Hepatocyte (in vitro differentiated cells): ENCODE measurements around the gene VPS18. TPM values are rescaled to one million over a fixed set of nuclear protein-coding genes. Genes with fewer than 3 reads are reported as not detected.

Source experiments
- DNase-seq: peaks from one replicate; pipeline ENCODE4 v3.0.0-alpha.2; 2016; ENCODE audit warnings: low spot score
- H2AFZ ChIP-seq: fragments of 200-600 bp; sonication (generic); 2 replicates; pipeline ENCODE4 v1.6.0; 2016; ENCODE audit warnings: antibody characterized with exemption, mild to moderate bottlenecking
- H3K27ac ChIP-seq: fragments of 200-600 bp; sonication (generic); 2 replicates; pipeline ENCODE4 v1.5.1; 2016; ENCODE audit warnings: mild to moderate bottlenecking
- H3K27me3 ChIP-seq: fragments of 200-600 bp; sonication (generic); 2 replicates; pipeline ENCODE4 v1.6.1; 2016
- H3K36me3 ChIP-seq: fragments of 200-600 bp; sonication (generic); replicated peaks from 2 replicates; pipeline ENCODE4 v1.5.1; 2016; ENCODE audit warnings: low read depth; ENCODE audit not compliant: insufficient read depth
- H3K4me1 ChIP-seq: fragments of 200-600 bp; sonication (generic); 2 replicates; pipeline ENCODE4 v1.5.1; 2016; ENCODE audit warnings: mild to moderate bottlenecking, moderate library complexity; ENCODE audit not compliant: insufficient read depth
- H3K4me2 ChIP-seq: fragments of 200-600 bp; sonication (generic); 2 replicates; pipeline ENCODE4 v1.6.0; 2016
- H3K4me3 ChIP-seq: fragments of 200-600 bp; sonication (generic); 2 replicates; pipeline ENCODE4 v1.5.1; 2016; ENCODE audit warnings: mild to moderate bottlenecking
- H3K79me2 ChIP-seq: fragments of 200-600 bp; sonication (generic); 2 replicates; pipeline ENCODE4 v1.6.0; 2017; ENCODE audit warnings: mild to moderate bottlenecking
- H3K9me2 ChIP-seq: fragments of 200-600 bp; sonication (generic); replicated peaks from 2 replicates; pipeline ENCODE4 v1.6.0; 2017; ENCODE audit warnings: mild to moderate bottlenecking; ENCODE audit not compliant: insufficient read depth
- H3K9me3 ChIP-seq: fragments of 200-600 bp; sonication (generic); 2 replicates; pipeline ENCODE4 v1.5.1; 2016; ENCODE audit warnings: low read depth, mild to moderate bottlenecking
- H4K20me1 ChIP-seq: fragments of 200-600 bp; sonication (generic); 2 replicates; pipeline ENCODE4 v1.6.0; 2016; ENCODE audit warnings: mild to moderate bottlenecking; ENCODE audit not compliant: insufficient read depth, poor library complexity, severe bottlenecking
- CTCF ChIP-seq: fragments of 200-600 bp; sonication (generic); IDR thresholded peaks from 2 replicates; pipeline ENCODE4 v1.5.1; 2016; ENCODE audit warnings: antibody characterized with exemption, mild to moderate bottlenecking; ENCODE audit not compliant: poor library complexity
- EZH2 ChIP-seq: fragments of 200-600 bp; sonication (generic); IDR thresholded peaks from 2 replicates; pipeline ENCODE4 v1.6.1; 2016; ENCODE audit warnings: antibody characterized with exemption, mild to moderate bottlenecking, borderline replicate concordance
- EZH2phosphoT487 ChIP-seq: fragments of 200-600 bp; sonication (generic); IDR thresholded peaks from one replicate; pipeline ENCODE4 v1.6.1; 2018; ENCODE audit warnings: antibody characterized with exemption, mild to moderate bottlenecking, low read depth, moderate library complexity; ENCODE audit not compliant: unreplicated experiment, severe bottlenecking
- WGBS: methylation state at CpG from one replicate; pipeline ENCODE4 v1.1.6; 2016; ENCODE audit warnings: low lambda C conversion rate; ENCODE audit errors: missing lambda C conversion rate; 5-methylcytosine and 5-hydroxymethylcytosine counted together
- polyA plus RNA-seq: library from polyadenylated mRNA; unstranded; fragments of >200 nt; fragmentation: Nextera tagmentation; extraction: Ambion mirVana; gene quantifications from 2 replicates; pipeline ENCODE4 v1.2.1, GENCODE V29; 2016
- small RNA-seq: library from RNA; depleted of rRNA; stranded (forward); fragments of <200 nt; gene quantifications from one replicate; pipeline ENCODE3, GENCODE V24; 2014
- total RNA-seq: library from RNA; depleted of rRNA; stranded (reverse); fragments of >200 nt; gene quantifications from 2 replicates; pipeline ENCODE4 v1.2.3, GENCODE V29; 2014

VPS18 gene
- total and polyA plus RNA-seq, 2 experiments from 2014 or later: 38.3 to 40.3 TPM

- H3K4me1 ChIP-seq: peaks cover 10% of the 10 kb centered on the region
- no peak overlapping the region for H3K27ac ChIP-seq
- H3K9me3 ChIP-seq: no peaks in the 10 kb centered on the region
- H3K79me2 ChIP-seq: peaks cover 17% of the 10 kb centered on the region
- no peak for DNase-seq
- no peak overlapping the region for H3K4me2 ChIP-seq
- H3K9me2 ChIP-seq: no peaks in the 10 kb centered on the region
- H2AFZ ChIP-seq: peak overlapping the region; percentile 31
- H3K4me3 ChIP-seq: no peak overlapping the region
- TF ChIP-seq CTCF: no peak
- no peak for TF ChIP-seq EZH2phosphoT487
- no peak for TF ChIP-seq EZH2
- H3K27me3 ChIP-seq: no peaks in the 10 kb centered on the region
- H4K20me1 ChIP-seq: peaks cover 20% of the 10 kb centered on the region
- WGBS: 94% methylated on average over 4 of the region's 4 CpGs
- H3K36me3 ChIP-seq: no peaks in the 10 kb centered on the region
Observed at GRCh38 chr15:40951764-40952163, 57.5 kb downstream of the VPS18 start.

- Histone ChIP-seq H3K36me3 (no peaks in the 10 kb centered on the region), H3K4me3 (peak overlapping the region; percentile 17), H3K27ac (peak overlapping the region; percentile 77), H3K79me2 (peaks cover 17% of the 10 kb centered on the region), H3K4me1 (peaks cover 10% of the 10 kb centered on the region), H3K27me3 (no peaks in the 10 kb centered on the region), H3K9me3 (no peaks in the 10 kb centered on the region), H2AFZ (peak overlapping the region; percentile 31), H4K20me1 (peaks cover 24% of the 10 kb centered on the region), H3K4me2 (peak overlapping the region; percentile 84), H3K9me2 (no peaks in the 10 kb centered on the region)
- no peak for TF ChIP-seq EZH2phosphoT487
- TF ChIP-seq CTCF: no peak
- TF ChIP-seq EZH2: no peak
- 49% methylated on average over 23 of the region's 23 CpGs for WGBS
- peak; percentile 8 for DNase-seq
Observed at GRCh38 chr15:40952301-40952900, 58.2 kb downstream of the VPS18 start.

- 4% methylated on average over 55 of the region's 72 CpGs for WGBS
- Histone ChIP-seq H3K4me1 (peaks cover 10% of the 10 kb centered on the region), H3K9me2 (no peaks in the 10 kb centered on the region), H3K27ac (peak within 1 kb of the TSS; percentile 77), H3K36me3 (no peaks in the 10 kb centered on the region), H4K20me1 (peaks cover 24% of the 10 kb centered on the region), H3K27me3 (no peaks in the 10 kb centered on the region), H3K9me3 (no peaks in the 10 kb centered on the region), H3K4me3 (peak within 1 kb of the TSS; percentile 74), H3K79me2 (peaks cover 17% of the 10 kb centered on the region), H2AFZ (peak within 1 kb of the TSS; percentile 38), H3K4me2 (peak within 1 kb of the TSS; percentile 84)
- TF ChIP-seq EZH2phosphoT487: no peak
- TF ChIP-seq CTCF: no peak
- TF ChIP-seq EZH2: no peak
- DNase-seq: peak; percentile 96
Observed at GRCh38 chr15:40952901-40953712, 58.9 kb downstream of the VPS18 start, which contains the start of gene CHAC1. TSS of gene CHAC1 (plus strand) at chr15:40953471. CDS start at chr15:40953584, 113 bp downstream.

Small RNA genes within 50 kb of the gene (small RNA-seq; reads per million reads assigned to genes)
- gene AC025166.1: not detected
- not detected for gene ISCA1P4

Other genes with a start within 250 kb of the VPS18 start
- 2.0 and 5.0 TPM in 2 replicates for gene RAD51, start 199.3 kb upstream of the VPS18 start, total RNA-seq
- 4.9 and 5.9 TPM in 2 replicates for gene RAD51, start 199.3 kb upstream of the VPS18 start, polyA plus RNA-seq
- 23.0 and 26.0 TPM in 2 replicates for gene RMDN3, start 139.2 kb upstream of the VPS18 start, total RNA-seq
- gene RMDN3, start 139.2 kb upstream of the VPS18 start, polyA plus RNA-seq: 39.0 and 46.8 TPM in 2 replicates
- gene GCHFR, start 130.4 kb upstream of the VPS18 start, total RNA-seq: 97.2 and 105 TPM in 2 replicates
- gene GCHFR, start 130.4 kb upstream of the VPS18 start, polyA plus RNA-seq: 165 and 213 TPM in 2 replicates
- gene C15orf62, start 124.5 kb upstream of the VPS18 start, total RNA-seq: 0.43 and 2.6 TPM in 2 replicates
- gene C15orf62, start 124.5 kb upstream of the VPS18 start, polyA plus RNA-seq: 0.77 and 0.97 TPM in 2 replicates
- gene ZFYVE19, start 87.4 kb upstream of the VPS18 start, total RNA-seq: 25.6 and 26.4 TPM in 2 replicates
- 23.8 and 25.4 TPM in 2 replicates for gene ZFYVE19, start 87.4 kb upstream of the VPS18 start, polyA plus RNA-seq
- 18.3 and 36.5 TPM in 2 replicates for gene DNAJC17, start 87.0 kb upstream of the VPS18 start, total RNA-seq
- 53.9 and 59.2 TPM in 2 replicates for gene DNAJC17, start 87.0 kb upstream of the VPS18 start, polyA plus RNA-seq
- 0.24 TPM in 1 of 2 replicates, not detected in the other for gene PPP1R14D, start 65.7 kb upstream of the VPS18 start, total RNA-seq
- gene PPP1R14D, start 65.7 kb upstream of the VPS18 start, polyA plus RNA-seq: 0.47 TPM in 1 of 2 replicates, not detected in the other
- 155 and 197 TPM in 2 replicates for gene SPINT1, start 50.4 kb upstream of the VPS18 start, total RNA-seq
- gene SPINT1, start 50.4 kb upstream of the VPS18 start, polyA plus RNA-seq: 233 and 252 TPM in 2 replicates
- 1.2 and 1.7 TPM in 2 replicates for gene RHOV, start 20.2 kb upstream of the VPS18 start, total RNA-seq
- gene RHOV, start 20.2 kb upstream of the VPS18 start, polyA plus RNA-seq: 5.7 and 6.1 TPM in 2 replicates
- gene DLL4, start 34.9 kb downstream of the VPS18 start, total RNA-seq: 2.3 and 2.8 TPM in 2 replicates
- 1.1 TPM in 1 of 2 replicates, not detected in the other for gene DLL4, start 34.9 kb downstream of the VPS18 start, polyA plus RNA-seq
- 22.1 and 26.8 TPM in 2 replicates for gene CHAC1, start 59.0 kb downstream of the VPS18 start, total RNA-seq
- 15.6 and 16.2 TPM in 2 replicates for gene CHAC1, start 59.0 kb downstream of the VPS18 start, polyA plus RNA-seq
- gene INO80, start 221.8 kb downstream of the VPS18 start, total RNA-seq: 9.3 and 15.5 TPM in 2 replicates
- gene INO80, start 221.8 kb downstream of the VPS18 start, polyA plus RNA-seq: 4.5 and 5.2 TPM in 2 replicates